RWPE1 (cell line): Measurements from ENCODE around the gene PCDH15.

Source experiments
- CTCF ChIA-PET: fragments of 350-600 bp; sonication (Branson Sonifier 250); formaldehyde crosslinking; extraction: SDS; loops from one replicate; lab custom pipeline; 2021; lab: Yijun Ruan, JAX
- POLR2A ChIA-PET: fragments of 400-600 bp; formaldehyde crosslinking; extraction: SDS; loops from one replicate; lab custom pipeline; 2020; ENCODE audit warnings: antibody characterized with exemption; ENCODE audit not compliant: low non-redundant PET; lab: Yijun Ruan, JAX
- DNase-seq: peaks from one replicate; pipeline ENCODE4 v3.0.0; 2012; ENCODE audit warnings: low spot score
- H3K27ac ChIP-seq: fragments of 450-650 bp; 2 replicates; pipeline ENCODE4 v1.5.1; 2017
- TF ChIP-seq, protein P1 (sequence below): fragments of 450-650 bp; conservative IDR thresholded peaks from 2 replicates; pipeline ENCODE4 v1.5.1; 2017; ENCODE audit warnings: low read depth, mild to moderate bottlenecking

PCDH15 gene

DNA sequence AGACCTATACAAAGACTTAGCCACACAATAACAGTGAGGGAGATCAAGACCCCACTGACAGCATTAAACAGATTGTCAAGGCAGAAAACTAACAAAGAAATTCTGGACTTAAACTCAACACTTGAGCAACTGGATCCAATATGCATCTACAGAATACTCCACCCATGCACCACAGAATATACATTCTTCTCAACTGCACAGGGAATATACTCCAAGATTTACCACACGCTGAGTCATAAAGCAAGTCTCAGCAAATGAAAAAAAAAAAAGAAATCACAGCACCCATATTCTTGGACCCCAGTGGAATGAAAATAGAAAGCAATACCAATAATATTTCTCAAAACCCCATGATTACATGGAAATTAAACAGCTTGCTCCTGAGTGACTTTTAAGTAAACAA, 680.2 kb downstream of the PCDH15 start:
- ChIA-PET CTCF (no interaction called here), POLR2A (no interaction called here)
- TF ChIP-seq, protein P1, sequence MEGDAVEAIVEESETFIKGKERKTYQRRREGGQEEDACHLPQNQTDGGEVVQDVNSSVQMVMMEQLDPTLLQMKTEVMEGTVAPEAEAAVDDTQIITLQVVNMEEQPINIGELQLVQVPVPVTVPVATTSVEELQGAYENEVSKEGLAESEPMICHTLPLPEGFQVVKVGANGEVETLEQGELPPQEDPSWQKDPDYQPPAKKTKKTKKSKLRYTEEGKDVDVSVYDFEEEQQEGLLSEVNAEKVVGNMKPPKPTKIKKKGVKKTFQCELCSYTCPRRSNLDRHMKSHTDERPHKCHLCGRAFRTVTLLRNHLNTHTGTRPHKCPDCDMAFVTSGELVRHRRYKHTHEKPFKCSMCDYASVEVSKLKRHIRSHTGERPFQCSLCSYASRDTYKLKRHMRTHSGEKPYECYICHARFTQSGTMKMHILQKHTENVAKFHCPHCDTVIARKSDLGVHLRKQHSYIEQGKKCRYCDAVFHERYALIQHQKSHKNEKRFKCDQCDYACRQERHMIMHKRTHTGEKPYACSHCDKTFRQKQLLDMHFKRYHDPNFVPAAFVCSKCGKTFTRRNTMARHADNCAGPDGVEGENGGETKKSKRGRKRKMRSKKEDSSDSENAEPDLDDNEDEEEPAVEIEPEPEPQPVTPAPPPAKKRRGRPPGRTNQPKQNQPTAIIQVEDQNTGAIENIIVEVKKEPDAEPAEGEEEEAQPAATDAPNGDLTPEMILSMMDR: no peak
- H3K27ac ChIP-seq: no peak overlapping the region
- DNase-seq: no peak

DNA sequence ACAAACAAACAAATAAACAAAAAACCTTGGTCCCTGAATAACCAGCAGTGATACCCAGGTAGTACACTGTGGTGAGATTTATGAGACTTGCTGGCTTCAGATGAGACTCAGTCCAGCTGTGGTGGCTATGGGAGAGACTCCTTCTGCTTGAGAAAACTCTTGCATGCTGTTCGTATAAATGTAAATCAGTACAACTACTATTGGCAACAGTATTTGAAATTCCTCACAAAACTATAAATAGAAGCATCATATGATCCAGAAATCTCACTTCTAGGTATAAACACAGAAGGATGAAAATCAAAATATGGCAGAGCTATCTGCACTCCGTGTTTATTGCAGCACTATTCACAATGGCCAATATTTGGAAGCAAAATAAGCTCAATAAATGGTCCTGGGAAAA, 692.1 kb downstream of the PCDH15 start:
- TF ChIP-seq, protein P1: no peak
- CTCF ChIA-PET: no interaction called here
- POLR2A ChIA-PET: no interaction called here
- DNase-seq: no peak
- H3K27ac ChIP-seq: no peak overlapping the region

DNA sequence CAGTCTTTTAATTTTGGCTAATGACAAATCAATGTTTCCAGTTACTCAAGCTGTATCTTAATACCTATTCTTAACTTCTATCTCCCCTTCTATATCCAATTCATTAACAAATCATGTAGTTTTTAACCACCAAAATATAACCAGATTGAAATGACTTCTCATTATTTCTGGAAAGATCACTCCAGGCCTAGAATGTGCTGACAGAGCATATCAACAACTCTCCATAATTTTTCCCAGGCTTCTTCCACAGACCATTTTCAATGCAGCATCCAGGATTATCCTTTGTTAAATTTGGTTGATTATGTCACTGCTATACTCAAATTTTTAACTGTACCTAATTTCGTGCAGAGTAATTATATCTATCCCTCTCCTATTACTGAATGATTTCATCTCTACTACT, 704.1 kb downstream of the PCDH15 start:
- H3K27ac ChIP-seq: no peak overlapping the region
- ChIA-PET CTCF (no interaction called here), POLR2A (no interaction called here)
- no peak for DNase-seq
- TF ChIP-seq, protein P1: no peak

DNA sequence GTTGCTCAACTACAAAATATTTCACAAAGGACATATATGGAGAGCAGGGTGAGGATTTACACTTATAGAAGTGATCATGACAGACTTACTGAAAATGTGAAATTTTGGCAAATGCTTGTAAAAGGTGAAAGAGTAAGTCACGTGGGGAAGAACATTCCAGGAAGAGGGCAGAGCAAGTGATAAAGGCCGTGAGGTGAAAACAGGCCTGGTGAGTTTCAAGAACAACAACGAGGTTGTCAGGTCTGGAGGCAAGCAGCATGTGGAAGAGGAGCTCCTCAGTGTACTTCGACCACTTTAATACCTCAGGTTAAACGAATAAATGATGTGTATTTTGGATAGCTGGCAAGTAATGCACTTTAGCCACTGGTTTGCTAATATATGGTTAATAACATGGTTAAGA, 706.7 kb downstream of the PCDH15 start:
- ChIA-PET POLR2A (no interaction called here), CTCF (no interaction called here)
- TF ChIP-seq, protein P1: no peak
- no peak for DNase-seq
- H3K27ac ChIP-seq: no peak overlapping the region

DNA sequence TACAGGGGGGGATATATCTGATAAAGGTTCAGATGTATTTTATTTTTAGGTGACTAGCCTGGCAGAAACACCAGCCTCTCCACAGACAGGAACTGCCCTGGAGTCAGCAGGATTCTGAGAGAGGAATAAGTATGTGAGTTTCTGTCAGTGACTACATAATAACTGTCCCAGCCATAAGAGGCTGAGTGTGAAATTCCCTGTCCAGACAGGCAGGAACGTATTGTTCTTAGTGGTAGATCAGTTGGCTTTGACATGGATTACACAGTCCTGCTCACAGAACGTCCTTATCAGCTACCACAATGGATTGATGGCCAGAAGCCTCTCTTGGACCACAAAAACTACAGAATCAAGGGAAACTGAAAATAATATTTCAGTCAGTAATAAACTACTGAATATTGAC, 709.8 kb downstream of the PCDH15 start:
- TF ChIP-seq, protein P1: no peak
- H3K27ac ChIP-seq: no peak overlapping the region
- DNase-seq: no peak
- ChIA-PET POLR2A (no interaction called here), CTCF (no interaction called here)

- POLR2A ChIA-PET: no interaction called here
- no peak overlapping the region for H3K27ac ChIP-seq
- CTCF ChIA-PET: no interaction called here
- DNase-seq: no peak
- TF ChIP-seq, protein P1: no peak
These were observed 719.1 kb downstream of the PCDH15 start for GRCh38 chr10:54081950-54082349.

DNA sequence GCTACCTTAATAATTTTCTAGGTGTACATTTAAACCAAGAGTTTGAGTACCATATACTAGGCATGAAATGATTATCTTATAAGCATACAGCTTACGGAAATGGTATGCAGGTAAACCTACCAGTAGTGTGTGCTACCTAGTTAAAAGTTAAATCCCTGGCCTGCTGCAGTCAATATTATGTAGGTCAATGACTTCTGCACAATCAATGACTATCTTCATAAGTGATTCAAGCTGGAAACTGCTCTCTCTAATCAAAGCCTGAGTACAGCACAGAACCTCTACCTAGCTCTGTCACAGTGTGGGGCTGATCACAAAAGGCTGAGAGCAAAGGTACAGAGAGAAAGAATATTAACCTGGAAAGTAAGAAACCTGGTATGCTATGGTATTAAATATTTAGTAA, 733.7 kb downstream of the PCDH15 start:
- ChIA-PET POLR2A (no interaction called here), CTCF (no interaction called here)
- DNase-seq: no peak
- TF ChIP-seq, protein P1: no peak
- H3K27ac ChIP-seq: no peak overlapping the region
